Adrenal gland (tissue), 5 donors: ENCODE data around the gene IFIT2.

Experiments
- CTCF ChIP-seq, 6 experiments: fragments of 450-650 bp in 4 of 6; fragments of 200-600 bp in 2 of 6; sonication (generic) in 1 of 6; IDR thresholded peaks; 1 replicate in 5 of 6; 2 replicates in 1 of 6; pipeline versions ENCODE4 v1.5.1 to v1.8.0; 2016 to 2021; ENCODE audit warnings: antibody characterized with exemption in 6 of 6, mild to moderate bottlenecking in 2 of 6, moderate library complexity in 1 of 6
- POLR2A ChIP-seq, 2 donors: fragments of 450-650 bp; IDR thresholded peaks; one replicate each; pipeline ENCODE4 v1.6.1; 2017; ENCODE audit warnings: antibody characterized with exemption in 2 of 2, mild to moderate bottlenecking in 2 of 2, moderate library complexity in 1 of 2
- donor health status: DM: no; HTN: no; CAD: no.

- TF ChIP-seq POLR2A (IDR thresholded peaks at IDR 0.05): no peak
- no peak for TF ChIP-seq CTCF (IDR thresholded peaks at IDR 0.05)
Measured at GRCh38 chr10:89304026-89304425, 2.2 kb downstream of the IFIT2 start.
